Lower lobe of right lung (tissue), 2 donors: ENCODE measurements around the gene SEBOX. TPM values are rescaled to one million over a fixed set of nuclear protein-coding genes. Genes with fewer than 3 reads are reported as not detected.

Source experiments
- ATAC-seq, 2 donors: fragments of 200-7000 bp; cut with Tn5 transposase; one replicate each; pipeline ENCODE4 v1.9.1; 2020 to 2022; ENCODE audit warnings: mild to moderate bottlenecking in 2 of 2, moderate library complexity in 2 of 2
- DNase-seq: peaks from one replicate; pipeline ENCODE4 v3.0.0-alpha.2; 2020
- H3K27ac ChIP-seq: fragments of 200-600 bp; one replicate; pipeline ENCODE4 v1.8.0; 2022
- H3K27me3 ChIP-seq: fragments of 200-600 bp; one replicate; pipeline ENCODE4 v1.8.0; 2022; ENCODE audit warnings: low read depth
- H3K36me3 ChIP-seq: fragments of 200-600 bp; one replicate; pipeline ENCODE4 v1.8.0; 2022; ENCODE audit warnings: mild to moderate bottlenecking
- H3K4me1 ChIP-seq: fragments of 200-600 bp; one replicate; pipeline ENCODE4 v1.8.0; 2022
- H3K4me3 ChIP-seq: fragments of 200-600 bp; one replicate; pipeline ENCODE4 v1.8.0; 2022; ENCODE audit warnings: mild to moderate bottlenecking
- H3K9me3 ChIP-seq: fragments of 200-600 bp; one replicate; pipeline ENCODE4 v1.8.0; 2022
- intact Hi-C: fragments of 100-400 bp; cut with DNase I; formaldehyde crosslinking; loops from one replicate; pipeline ENCODE4 v1.11.0; 2022
- total RNA-seq: library from RNA; stranded (reverse); fragmentation: NEBNext Ultra II Directional; extraction: Animal tissue kit (Norgen Biotek cat#: 25700); gene quantifications from one replicate; pipeline ENCODE4 v1.2.1, GENCODE V29; 2021
- TF ChIP-seq, protein P1 (sequence below): fragments of 200-600 bp; IDR thresholded peaks from one replicate; pipeline ENCODE4 v1.8.0; 2022; ENCODE audit warnings: antibody characterized with exemption, mild to moderate bottlenecking
- donor health status: DM: no; HTN: yes; CAD: no; lungs with severe emphysema.

The SEBOX gene
- total RNA-seq, 1 donor from 2014 or later = not detected

DNA sequence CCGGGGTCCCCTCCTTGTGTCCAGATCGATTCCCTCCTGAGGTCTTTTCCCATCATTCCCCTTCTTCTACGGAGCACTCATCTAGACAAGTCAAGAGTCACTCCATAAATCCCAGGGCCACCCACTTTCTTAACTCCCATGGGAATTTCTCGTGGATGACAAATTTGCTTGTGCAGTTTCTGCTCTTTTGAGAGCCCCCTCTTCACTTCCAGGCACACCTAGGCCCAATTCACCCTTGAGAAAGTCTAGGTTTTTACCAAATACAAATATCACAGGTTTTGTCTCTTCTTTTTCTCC is 7.2 kb downstream of the SEBOX start:
- DNase-seq (no peak), ATAC-seq (no peak)
- intact Hi-C loops = no loop called here
- Histone ChIP-seq H3K4me3 (peak overlapping the region; percentile 96), H3K4me1 (peaks cover 24% of the 10 kb centered on the region), H3K27ac (peak overlapping the region; percentile 93), H3K27me3 (no peaks in the 10 kb centered on the region), H3K9me3 (no peaks in the 10 kb centered on the region), H3K36me3 (peaks cover 65% of the 10 kb centered on the region)
- TF ChIP-seq, protein P1, sequence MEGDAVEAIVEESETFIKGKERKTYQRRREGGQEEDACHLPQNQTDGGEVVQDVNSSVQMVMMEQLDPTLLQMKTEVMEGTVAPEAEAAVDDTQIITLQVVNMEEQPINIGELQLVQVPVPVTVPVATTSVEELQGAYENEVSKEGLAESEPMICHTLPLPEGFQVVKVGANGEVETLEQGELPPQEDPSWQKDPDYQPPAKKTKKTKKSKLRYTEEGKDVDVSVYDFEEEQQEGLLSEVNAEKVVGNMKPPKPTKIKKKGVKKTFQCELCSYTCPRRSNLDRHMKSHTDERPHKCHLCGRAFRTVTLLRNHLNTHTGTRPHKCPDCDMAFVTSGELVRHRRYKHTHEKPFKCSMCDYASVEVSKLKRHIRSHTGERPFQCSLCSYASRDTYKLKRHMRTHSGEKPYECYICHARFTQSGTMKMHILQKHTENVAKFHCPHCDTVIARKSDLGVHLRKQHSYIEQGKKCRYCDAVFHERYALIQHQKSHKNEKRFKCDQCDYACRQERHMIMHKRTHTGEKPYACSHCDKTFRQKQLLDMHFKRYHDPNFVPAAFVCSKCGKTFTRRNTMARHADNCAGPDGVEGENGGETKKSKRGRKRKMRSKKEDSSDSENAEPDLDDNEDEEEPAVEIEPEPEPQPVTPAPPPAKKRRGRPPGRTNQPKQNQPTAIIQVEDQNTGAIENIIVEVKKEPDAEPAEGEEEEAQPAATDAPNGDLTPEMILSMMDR = no peak

DNA sequence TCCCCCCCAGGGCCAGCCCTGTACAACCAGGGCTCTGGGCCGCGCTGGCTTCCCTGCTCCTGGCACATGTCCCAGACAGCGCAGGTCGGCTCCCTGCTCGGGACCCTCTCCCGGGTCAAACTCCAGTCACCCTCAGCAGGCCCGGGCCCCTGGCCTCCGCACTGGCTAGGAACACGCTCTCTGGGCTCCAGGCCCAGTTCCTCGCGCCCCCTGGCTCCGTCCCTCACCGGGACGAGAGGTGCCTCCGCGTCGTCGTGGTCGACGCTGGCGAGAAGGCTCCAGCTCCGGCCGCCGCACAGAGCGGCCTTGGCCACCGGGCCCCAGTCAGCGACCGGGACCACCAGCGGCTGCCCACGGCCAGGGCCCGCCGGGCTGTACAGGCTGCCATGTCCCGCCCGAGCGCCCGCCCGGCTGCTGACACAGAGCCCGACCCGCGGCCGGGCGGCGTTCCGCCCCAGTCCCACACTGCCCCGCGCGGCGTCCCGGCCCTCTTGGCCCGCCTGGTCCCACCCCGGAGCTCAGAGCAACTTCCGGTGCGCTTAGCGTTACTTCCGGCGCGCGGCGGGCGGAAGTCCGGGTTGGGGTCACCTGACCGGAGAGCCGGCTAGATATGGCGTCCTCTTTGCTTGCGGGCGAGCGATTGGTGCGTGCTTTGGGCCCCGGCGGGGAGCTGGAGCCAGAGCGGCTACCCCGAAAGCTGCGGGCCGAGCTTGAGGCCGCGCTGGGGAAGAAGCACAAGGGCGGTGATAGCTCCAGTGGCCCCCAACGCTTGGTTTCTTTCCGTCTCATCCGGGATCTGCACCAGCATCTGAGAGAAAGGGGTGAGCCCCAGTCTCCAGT is 7.7 kb downstream of the SEBOX start, which contains the start of gene POLDIP2:
Gene POLDIP2 (minus strand): TSS at position 467 of the 840 bp plus-strand sequence. CDS start 79 bp downstream, at position 388.
- peaks cover 65% of the 10 kb centered on the region for H3K36me3 ChIP-seq
- H3K27me3 ChIP-seq = no peaks in the 10 kb centered on the region
- ATAC-seq = peak; percentile 99 to 100
- intact Hi-C loops = no loop called here
- H3K4me1 ChIP-seq = peaks cover 24% of the 10 kb centered on the region
- peak within 1 kb of the TSS; percentile 96 for H3K4me3 ChIP-seq
- TF ChIP-seq, protein P1 = no peak
- H3K9me3 ChIP-seq = no peaks in the 10 kb centered on the region
- DNase-seq = peak; percentile 95
- peak within 1 kb of the TSS; percentile 93 for H3K27ac ChIP-seq

DNA sequence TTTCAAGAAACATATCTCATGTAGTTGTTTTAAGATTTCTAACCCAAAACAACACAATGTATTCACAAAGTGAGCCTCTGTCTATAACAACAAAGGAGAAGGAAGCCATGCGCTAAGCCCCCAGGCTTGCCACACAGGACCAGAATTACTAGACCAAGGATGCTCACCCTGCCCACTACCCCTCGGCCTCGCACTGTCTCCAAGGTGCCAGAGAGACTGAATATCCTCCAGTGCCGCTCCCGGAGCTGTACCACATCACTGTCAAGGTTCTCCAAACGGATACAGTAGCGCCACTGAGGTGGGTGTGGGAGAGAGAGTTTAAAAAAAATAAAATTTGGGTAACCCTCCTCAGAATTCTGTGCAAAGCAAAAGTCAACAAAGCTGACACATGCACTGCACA is 14.7 kb downstream of the SEBOX start:
- Histone ChIP-seq H3K36me3 (peaks cover 100% of the 10 kb centered on the region), H3K4me3 (no peak overlapping the region), H3K27me3 (no peaks in the 10 kb centered on the region), H3K9me3 (no peaks in the 10 kb centered on the region), H3K4me1 (peaks cover 23% of the 10 kb centered on the region), H3K27ac (no peak overlapping the region)
- ATAC-seq = no peak
- no peak for DNase-seq
- intact Hi-C loops = no loop called here
- TF ChIP-seq, protein P1 = no peak

DNA sequence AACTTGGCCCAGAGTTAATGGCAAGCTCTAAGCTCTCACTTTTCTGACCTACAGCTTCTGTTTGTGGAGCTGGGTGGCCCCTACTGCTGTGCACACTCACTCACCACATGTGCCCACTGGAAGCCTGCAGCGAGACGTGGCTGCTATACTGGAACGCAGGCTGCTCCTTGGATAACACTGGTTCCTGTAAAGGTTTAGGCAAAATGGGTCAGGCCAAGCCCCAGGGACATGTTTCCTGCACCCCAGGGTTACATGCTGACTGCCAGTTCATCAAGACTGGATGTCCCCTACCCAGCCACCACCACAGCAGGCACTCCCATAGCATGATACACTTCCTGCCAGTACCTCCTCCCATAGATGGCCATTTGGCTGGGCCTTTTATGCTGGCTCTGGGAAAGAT is 16.0 kb downstream of the SEBOX start:
- H3K9me3 ChIP-seq = no peaks in the 10 kb centered on the region
- H3K4me3 ChIP-seq = no peak overlapping the region
- ATAC-seq (no peak), DNase-seq (no peak)
- TF ChIP-seq, protein P1 = no peak
- intact Hi-C loops = no loop called here
- H3K27ac ChIP-seq = no peak overlapping the region
- peaks cover 25% of the 10 kb centered on the region for H3K4me1 ChIP-seq
- peaks cover 100% of the 10 kb centered on the region for H3K36me3 ChIP-seq
- no peaks in the 10 kb centered on the region for H3K27me3 ChIP-seq

DNA sequence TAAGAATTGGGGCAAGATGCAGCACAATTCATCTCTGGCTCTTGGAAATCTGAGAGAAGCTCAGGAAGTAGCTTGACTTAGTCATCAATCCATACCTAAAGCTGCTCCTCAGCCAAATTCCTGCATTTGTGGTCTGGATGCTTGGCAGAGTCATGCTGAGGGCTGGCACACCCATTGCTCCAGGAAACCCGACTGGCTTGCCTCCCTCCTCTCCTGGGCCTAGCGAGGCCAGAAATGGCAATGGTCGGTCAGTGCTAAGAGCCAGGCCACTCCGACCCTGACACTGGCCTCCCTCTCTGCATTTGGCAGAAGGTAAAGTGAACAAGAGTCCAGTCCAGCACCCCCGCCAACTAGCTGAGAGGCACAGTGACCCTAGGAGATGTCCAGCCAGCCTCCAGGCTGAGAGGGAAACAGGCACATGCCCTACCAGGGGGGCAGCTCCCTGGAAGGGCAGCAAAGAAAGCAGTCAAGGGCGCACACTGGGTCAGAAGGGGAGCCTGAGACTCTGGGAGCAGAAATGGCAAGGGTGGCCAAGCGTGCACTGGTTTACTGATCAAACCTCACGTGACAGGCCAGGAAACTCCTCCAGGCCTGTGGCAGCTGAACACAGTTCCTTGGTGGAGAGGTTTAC is 17.6 kb downstream of the SEBOX start:
- intact Hi-C loops = no loop called here
- Histone ChIP-seq H3K4me1 (peaks cover 25% of the 10 kb centered on the region), H3K4me3 (no peak overlapping the region), H3K27ac (peak overlapping the region; percentile 16), H3K27me3 (no peaks in the 10 kb centered on the region), H3K36me3 (peaks cover 100% of the 10 kb centered on the region), H3K9me3 (no peaks in the 10 kb centered on the region)
- TF ChIP-seq, protein P1 = no peak
- ATAC-seq = peak in 1 of 2 donors; percentile 4
- no peak for DNase-seq
